Activated T-cell treated with anti-CD3 and anti-CD28 coated beads, Interleukin-2, amount 50 U/mL, for 24 hours (primary cell): ENCODE measurements around the gene C18orf32.

Experiments
- DNase-seq: peaks from one replicate; pipeline ENCODE4 v3.0.0-alpha.2; 2020
- H3K27ac Mint-ChIP-seq: 2 replicates; pipeline ENCODE4 v1.8.0; 2020; ENCODE audit warnings: mild to moderate bottlenecking, mixed read lengths
- H3K27me3 Mint-ChIP-seq: 2 replicates; pipeline ENCODE4 v1.8.0; 2020; ENCODE audit warnings: mixed read lengths
- H3K36me3 Mint-ChIP-seq: 2 replicates; pipeline ENCODE4 v1.8.0; 2020; ENCODE audit warnings: low read depth, mixed read lengths
- H3K4me1 Mint-ChIP-seq: 2 replicates; pipeline ENCODE4 v1.8.0; 2020; ENCODE audit warnings: low read depth, mixed read lengths
- H3K4me3 Mint-ChIP-seq: 2 replicates; pipeline ENCODE4 v1.8.0; 2020; ENCODE audit warnings: mild to moderate bottlenecking, moderate library complexity, mixed read lengths
- H3K9me3 Mint-ChIP-seq: 2 replicates; pipeline ENCODE4 v1.8.0; 2020; ENCODE audit warnings: mixed read lengths

Gene C18orf32

GRCh38 chr18:49435170-49435569, 51.9 kb downstream of the C18orf32 start:
- H3K27me3 Mint-ChIP-seq, result no peaks in the 10 kb centered on the region
- no peak overlapping the region for H3K4me3 Mint-ChIP-seq
- peaks cover 33% of the 10 kb centered on the region for H3K4me1 Mint-ChIP-seq
- H3K27ac Mint-ChIP-seq, result no peak overlapping the region
- no peaks in the 10 kb centered on the region for H3K9me3 Mint-ChIP-seq
- DNase-seq, result no peak
- peaks cover 5% of the 10 kb centered on the region for H3K36me3 Mint-ChIP-seq

GRCh38 chr18:49432602-49433001, 54.4 kb downstream of the C18orf32 start:
- H3K9me3 Mint-ChIP-seq, result no peaks in the 10 kb centered on the region
- H3K27me3 Mint-ChIP-seq, result no peaks in the 10 kb centered on the region
- no peak overlapping the region for H3K27ac Mint-ChIP-seq
- no peak for DNase-seq
- peaks cover 29% of the 10 kb centered on the region for H3K36me3 Mint-ChIP-seq
- H3K4me1 Mint-ChIP-seq, result peaks cover 19% of the 10 kb centered on the region
- H3K4me3 Mint-ChIP-seq, result no peak overlapping the region

- Mint-ChIP-seq H3K27ac (no peak overlapping the region), H3K36me3 (peaks cover 38% of the 10 kb centered on the region), H3K4me1 (peaks cover 8% of the 10 kb centered on the region), H3K9me3 (no peaks in the 10 kb centered on the region), H3K27me3 (no peaks in the 10 kb centered on the region), H3K4me3 (no peak overlapping the region)
- DNase-seq, result no peak
These were observed 55.7 kb downstream of the C18orf32 start for GRCh38 chr18:49431165-49431962.
